T-cell (primary cell): ENCODE results near the gene NBPF11. TPM values are rescaled to one million over a fixed set of nuclear protein-coding genes. Genes with fewer than 3 reads are reported as not detected.
"Not testable (repeated sequence)": the region's sequence is repeated elsewhere in the genome, so short reads cannot be mapped to it uniquely, and the experiment has no call there.

Experiments
- ATAC-seq, 4 experiments: fragments of 200-7000 bp in 3 of 4; fragments of 150-1000 bp in 1 of 4; cut with Tn5 transposase; replicated peaks in 1 of 4; 1 replicate in 3 of 4; 2 replicates in 1 of 4; pipeline ENCODE4 v1.10.0; 2021; ENCODE audit warnings: moderate library complexity in 3 of 4, mild to moderate bottlenecking in 2 of 4, moderate number of reproducible peaks in 1 of 4
- CTCF ChIA-PET, 2 donors: fragments of 300-600 bp; sonication (Branson Sonifier 250); formaldehyde crosslinking; loops; one replicate each; lab custom pipeline; 2022; ENCODE audit warnings: antibody characterized with exemption in 2 of 2; lab: Charles Lee
- POLR2A ChIA-PET, 2 donors: fragments of 300-600 bp; sonication (Branson Sonifier 250); formaldehyde crosslinking; loops; one replicate each; lab custom pipeline; 2022; ENCODE audit warnings: antibody characterized with exemption in 2 of 2; lab: Charles Lee
- DNase-seq, 35 experiments: peaks; one replicate each; pipeline versions ENCODE4 v3.0.0 to v3.0.0-alpha.2; 2013 to 2023
- H3K27ac ChIP-seq: one replicate; pipeline ENCODE4 v1.5.1; 2013; ENCODE audit warnings: low read length
- H3K27me3 ChIP-seq, 2 experiments: replicated peaks in 1 of 2; 1 replicate in 1 of 2; 2 replicates in 1 of 2; pipeline versions ENCODE4 v1.6.1 to v1.7.0; 2013; ENCODE audit warnings: low read length in 1 of 2, mixed read lengths in 1 of 2; ENCODE audit not compliant: control insufficient read depth in 2 of 2, insufficient read depth in 2 of 2; ENCODE audit errors: extremely low read depth in 1 of 2
- H3K36me3 ChIP-seq, 2 donors: 1 replicate in 1 of 2; 2 replicates in 1 of 2; pipeline versions ENCODE4 v1.6.1 to v1.7.0; 2013; ENCODE audit warnings: low read length in 1 of 2; ENCODE audit not compliant: control insufficient read depth in 2 of 2, insufficient read depth in 1 of 2; ENCODE audit errors: extremely low read depth in 1 of 2
- H3K4me1 ChIP-seq, 2 experiments: 1 replicate in 1 of 2; 2 replicates in 1 of 2; pipeline versions ENCODE4 v1.6.1 to v1.7.0; 2013; ENCODE audit warnings: low read length in 2 of 2, mixed read lengths in 1 of 2; ENCODE audit not compliant: insufficient read depth in 2 of 2, control insufficient read depth in 1 of 2; ENCODE audit errors: extremely low read depth in 1 of 2
- H3K4me3 ChIP-seq, 2 donors: 1 replicate in 1 of 2; 2 replicates in 1 of 2; pipeline versions ENCODE4 v1.5.1 to v1.7.0; 2013; ENCODE audit warnings: mild to moderate bottlenecking in 2 of 2, low read length in 1 of 2, moderate library complexity in 1 of 2; ENCODE audit not compliant: control insufficient read depth in 1 of 2; ENCODE audit errors: extremely low read depth in 1 of 2
- H3K9me3 ChIP-seq: 2 replicates; pipeline ENCODE4 v1.7.0; 2013
- H3K27ac Mint-ChIP-seq, 2 donors: one replicate each; pipeline ENCODE4 v1.8.0; 2020 to 2021; ENCODE audit warnings: mild to moderate bottlenecking in 2 of 2, mixed read lengths in 2 of 2
- H3K27me3 Mint-ChIP-seq, 2 donors: one replicate each; pipeline ENCODE4 v1.8.0; 2021 to 2022; ENCODE audit warnings: mixed read lengths in 2 of 2
- H3K36me3 Mint-ChIP-seq: one replicate; pipeline ENCODE4 v1.8.0; 2021; ENCODE audit warnings: mixed read lengths
- H3K4me1 Mint-ChIP-seq, 3 donors: one replicate each; pipeline ENCODE4 v1.8.0; 2020 to 2022; ENCODE audit warnings: mixed read lengths in 3 of 3, mild to moderate bottlenecking in 1 of 3
- H3K4me3 Mint-ChIP-seq, 3 donors: one replicate each; pipeline ENCODE4 v1.8.0; 2020 to 2022; ENCODE audit warnings: mild to moderate bottlenecking in 3 of 3, mixed read lengths in 3 of 3, moderate library complexity in 3 of 3
- H3K9me3 Mint-ChIP-seq, 3 donors: one replicate each; pipeline ENCODE4 v1.8.0; 2020 to 2022; ENCODE audit warnings: mixed read lengths in 3 of 3
- WGBS: methylation state at CpG from one replicate; pipeline ENCODE4 v1.1.5; 2013; ENCODE audit warnings: missing lambda C conversion rate; ENCODE audit not compliant: insufficient coverage; 5-methylcytosine and 5-hydroxymethylcytosine counted together
- total RNA-seq, 35 experiments: library from RNA in 6 of 35; stranded (reverse) in 6 of 35; fragments of 120-200 nt in 1 of 35; gene quantifications; one replicate each; pipeline versions ENCODE4 v1.2.1 to v1.2.4 and lab custom pipeline; 2013 to 2026

Gene NBPF11
- total RNA-seq (10 to 100 TPM; 22.6 to 27.3 (median 23.6) TPM), total RNA-seq (lab: John Stamatoyannopoulos, UW) (7.0 to 44.9 (median 20.9) reads per million in 29 experiments)
- total RNA-seq (2013): 17.0 TPM

- H3K4me3 ChIP-seq: peak within 1 kb of the TSS; percentile 66 to 74
- H3K9me3 Mint-ChIP-seq, H3K27me3 ChIP-seq, CTCF ChIA-PET, H3K36me3 ChIP-seq, H3K36me3 Mint-ChIP-seq, H3K27me3 Mint-ChIP-seq, H3K9me3 ChIP-seq, H3K4me1 ChIP-seq: not testable (repeated sequence)
- under 1% methylated on average over 18 of the region's 45 CpGs for WGBS
- Mint-ChIP-seq H3K27ac (peak within 1 kb of the TSS; percentile 89 to 92), H3K4me3 (peak within 1 kb of the TSS; percentile 95 to 98 (median 96)), H3K4me1 (peaks cover 11 to 20% (median 15%) of the 10 kb centered on the region in 3 donors)
- DNase-seq: peak; percentile 63 to 88 (median 75)
- POLR2A ChIA-PET: interaction anchor here in 1 of 2 donors (0.6 kb wide), 1 partner anchor 112 kb away, joined by 3 read pairs; no protein-coding TSS in a partner anchor
- peak within 1 kb of the TSS; percentile 34 for H3K27ac ChIP-seq
- peak; percentile 94 to 96 (median 94) for ATAC-seq
Measured at GRCh38 chr1:148151911-148152656, at the start of gene NBPF11. TSS of gene NBPF11 (minus strand) at chr1:148152281. CDS start at chr1:148127003, 25,278 bp downstream.

- H3K9me3 Mint-ChIP-seq, H3K4me1 Mint-ChIP-seq, H3K27ac Mint-ChIP-seq, H3K36me3 Mint-ChIP-seq, H3K27me3 Mint-ChIP-seq, CTCF ChIA-PET, H3K36me3 ChIP-seq, H3K4me3 Mint-ChIP-seq, H3K4me1 ChIP-seq, H3K9me3 ChIP-seq, H3K27ac ChIP-seq, POLR2A ChIA-PET, H3K27me3 ChIP-seq, H3K4me3 ChIP-seq, DNase-seq: not testable (repeated sequence)
- ATAC-seq: peak in 2 of 4 experiments; percentile 11 to 20
- no CpG with 5 or more reads among the region's 3 CpGs for WGBS
Measured at GRCh38 chr1:148197396-148197795, 45.3 kb upstream of the NBPF11 start.

GRCh38 chr1:148196949-148197348 is 44.9 kb upstream of the NBPF11 start:
- H3K9me3 ChIP-seq, H3K4me3 ChIP-seq, H3K36me3 Mint-ChIP-seq, H3K4me1 ChIP-seq, H3K27me3 Mint-ChIP-seq, H3K9me3 Mint-ChIP-seq, CTCF ChIA-PET, H3K36me3 ChIP-seq, H3K4me1 Mint-ChIP-seq, H3K4me3 Mint-ChIP-seq, DNase-seq, POLR2A ChIA-PET, H3K27ac ChIP-seq, H3K27me3 ChIP-seq, H3K27ac Mint-ChIP-seq: not testable (repeated sequence)
- no CpG with 5 or more reads among the region's 1 CpG for WGBS
- peak; percentile 93 to 98 (median 96) for ATAC-seq

GRCh38 chr1:148195115-148195514 is 43.0 kb upstream of the NBPF11 start:
- ATAC-seq, H3K4me3 Mint-ChIP-seq, H3K9me3 ChIP-seq, H3K27ac Mint-ChIP-seq, H3K36me3 Mint-ChIP-seq, H3K36me3 ChIP-seq, H3K4me1 ChIP-seq, H3K27me3 ChIP-seq, H3K27me3 Mint-ChIP-seq, DNase-seq, H3K9me3 Mint-ChIP-seq, H3K4me3 ChIP-seq, H3K4me1 Mint-ChIP-seq, H3K27ac ChIP-seq, POLR2A ChIA-PET, CTCF ChIA-PET: not testable (repeated sequence)
- no CpG with 5 or more reads among the region's 2 CpGs for WGBS

- H3K4me1 ChIP-seq, H3K27ac Mint-ChIP-seq, ATAC-seq, H3K27ac ChIP-seq, DNase-seq, H3K36me3 Mint-ChIP-seq, POLR2A ChIA-PET, H3K27me3 Mint-ChIP-seq, CTCF ChIA-PET, H3K9me3 ChIP-seq, H3K36me3 ChIP-seq, H3K4me3 Mint-ChIP-seq, H3K27me3 ChIP-seq, H3K9me3 Mint-ChIP-seq, H3K4me1 Mint-ChIP-seq, H3K4me3 ChIP-seq: not testable (repeated sequence)
Measured at GRCh38 chr1:148188768-148189167, 36.7 kb upstream of the NBPF11 start.

GRCh38 chr1:148178682-148179081 is 26.6 kb upstream of the NBPF11 start:
- POLR2A ChIA-PET, H3K9me3 ChIP-seq, H3K27me3 ChIP-seq, H3K27me3 Mint-ChIP-seq, H3K36me3 ChIP-seq, CTCF ChIA-PET, DNase-seq, H3K4me3 ChIP-seq, H3K4me1 Mint-ChIP-seq, H3K9me3 Mint-ChIP-seq, H3K27ac ChIP-seq, H3K4me3 Mint-ChIP-seq, ATAC-seq, H3K4me1 ChIP-seq, H3K27ac Mint-ChIP-seq, H3K36me3 Mint-ChIP-seq: not testable (repeated sequence)

GRCh38 chr1:148175414-148175813 is 23.3 kb upstream of the NBPF11 start:
- ATAC-seq, H3K27me3 Mint-ChIP-seq, H3K9me3 Mint-ChIP-seq, H3K36me3 ChIP-seq, H3K4me3 ChIP-seq, H3K36me3 Mint-ChIP-seq, CTCF ChIA-PET, H3K27ac ChIP-seq, H3K9me3 ChIP-seq, DNase-seq, H3K4me3 Mint-ChIP-seq, H3K27ac Mint-ChIP-seq, H3K27me3 ChIP-seq, H3K4me1 Mint-ChIP-seq, POLR2A ChIA-PET, H3K4me1 ChIP-seq: not testable (repeated sequence)
- WGBS: no CpG with 5 or more reads among the region's 2 CpGs
